H1 (cell line): ENCODE data around the gene MMAB. TPM values are rescaled to one million over a fixed set of nuclear protein-coding genes. Genes with fewer than 3 reads are reported as not detected.

Experiments
- CTCF ChIA-PET: fragments of 300-600 bp; sonication (Branson Sonifier 250); formaldehyde crosslinking; loops from one replicate; lab custom pipeline; 2021; ENCODE audit not compliant: partially characterized antibody; lab: Charles Lee
- POLR2A ChIA-PET: fragments of 300-600 bp; sonication (Branson Sonifier 250); formaldehyde crosslinking; loops from one replicate; lab custom pipeline; 2021; ENCODE audit warnings: inconsistent platforms; ENCODE audit not compliant: partially characterized antibody; lab: Charles Lee
- DNase-seq, 2 experiments: peaks; one replicate each; pipeline versions ENCODE4 v3.0.0 to v3.0.0-alpha.2; 2010 to 2022; ENCODE audit warnings: low spot score in 2 of 2, low read depth in 1 of 2, mixed read lengths in 1 of 2
- FAIRE-seq: peaks from 2 replicates; lab custom pipeline; 2011; peaks lifted over from hg19 to GRCh38; lab: Jason Lieb, UNC
- H2AFZ ChIP-seq: 2 replicates; pipeline ENCODE4 v1.8.1; 2012; ENCODE audit warnings: low read length, inconsistent platforms
- H2AK5ac ChIP-seq: 2 replicates; pipeline ENCODE4 v1.6.1; 2013; ENCODE audit warnings: low read depth, low read length
- H2BK120ac ChIP-seq: replicated peaks from 2 replicates; pipeline ENCODE3; 2013; ENCODE audit warnings: low read depth, low read length, inconsistent platforms
- H2BK12ac ChIP-seq: 2 replicates; pipeline ENCODE4 v1.6.1; 2013; ENCODE audit warnings: low read depth, low read length
- H2BK15ac ChIP-seq: 2 replicates; pipeline ENCODE4 v1.6.1; 2013; ENCODE audit warnings: low read length
- H2BK20ac ChIP-seq: 2 replicates; pipeline ENCODE4 v1.6.1; 2013; ENCODE audit warnings: low read length
- H2BK5ac ChIP-seq: 2 replicates; pipeline ENCODE4 v1.6.1; 2013; ENCODE audit warnings: low read depth, low read length
- H3K14ac ChIP-seq: 2 replicates; pipeline ENCODE4 v1.6.1; 2013; ENCODE audit warnings: inconsistent platforms; ENCODE audit not compliant: insufficient read length
- H3K18ac ChIP-seq: 2 replicates; pipeline ENCODE4 v1.6.1; 2013; ENCODE audit warnings: low read length; ENCODE audit errors: extremely low read depth
- H3K23ac ChIP-seq: 2 replicates; pipeline ENCODE4 v1.6.1; 2013; ENCODE audit warnings: inconsistent platforms; ENCODE audit not compliant: insufficient read length
- H3K23me2 ChIP-seq: 2 replicates; pipeline ENCODE4 v1.6.1; 2013; ENCODE audit warnings: low read depth, low read length
- H3K27ac ChIP-seq: 2 replicates; pipeline ENCODE4 v1.6.1; 2011; ENCODE audit warnings: low read depth, low read length, inconsistent platforms
- H3K27me3 ChIP-seq, 4 experiments: replicated peaks in 1 of 4; 1 replicate in 1 of 4; 2 replicates in 3 of 4; pipeline versions ENCODE4 v1.6.1 to v1.8.1; 2011 to 2013; ENCODE audit warnings: low read length in 3 of 4, mild to moderate bottlenecking in 3 of 4, inconsistent platforms in 2 of 4, mixed read lengths in 2 of 4, moderate library complexity in 1 of 4; ENCODE audit not compliant: control insufficient read depth in 3 of 4, insufficient read depth in 3 of 4; ENCODE audit errors: extremely low read depth in 1 of 4
- H3K36me3 ChIP-seq, 4 experiments: 2 replicates each; pipeline versions ENCODE4 v1.6.1 to v1.8.1; 2011 to 2013; ENCODE audit warnings: mild to moderate bottlenecking in 4 of 4, low read length in 3 of 4, moderate library complexity in 2 of 4, control low read depth in 1 of 4, inconsistent platforms in 1 of 4; ENCODE audit not compliant: insufficient read depth in 4 of 4, control insufficient read depth in 2 of 4
- H3K4ac ChIP-seq: replicated peaks from 2 replicates; pipeline ENCODE3; 2013; ENCODE audit warnings: low read length, low read depth, mixed read lengths, inconsistent platforms; ENCODE audit not compliant: insufficient read length
- H3K4me1 ChIP-seq, 4 experiments: replicated peaks in 1 of 4; 1 replicate in 1 of 4; 2 replicates in 3 of 4; pipeline versions ENCODE4 v1.6.1 to v1.8.1; 2011 to 2013; ENCODE audit warnings: low read length in 3 of 4, inconsistent platforms in 2 of 4, mixed read lengths in 1 of 4; ENCODE audit not compliant: insufficient read depth in 4 of 4, control insufficient read depth in 3 of 4
- H3K4me2 ChIP-seq, 2 experiments: 2 replicates each; pipeline versions ENCODE4 v1.6.1 to v1.8.1; 2011 to 2013; ENCODE audit warnings: low read depth in 2 of 2, low read length in 2 of 2, control low read depth in 1 of 2, inconsistent platforms in 1 of 2, mild to moderate bottlenecking in 1 of 2; ENCODE audit not compliant: insufficient read depth in 1 of 2
- H3K4me3 ChIP-seq, 4 experiments: fragments of 200-600, 300-600 bp in 1 of 4; sonication (generic), shearing (Covaris generic), sonication (Bioruptor Twin) in 1 of 4; 2 replicates each; pipeline versions ENCODE4 v1.5.1 to v1.8.1; 2011 to 2016; ENCODE audit warnings: low read length in 4 of 4, low read depth in 3 of 4, control low read depth in 2 of 4, inconsistent platforms in 2 of 4, mild to moderate bottlenecking in 2 of 4, mixed read lengths in 1 of 4, moderate library complexity in 1 of 4; ENCODE audit not compliant: insufficient read depth in 2 of 4; ENCODE audit errors: extremely low read depth in 1 of 4
- H3K56ac ChIP-seq: replicated peaks from 2 replicates; pipeline ENCODE3; 2013; ENCODE audit warnings: low read depth, mild to moderate bottlenecking, mixed read lengths, low read length, inconsistent platforms; ENCODE audit not compliant: insufficient read length
- H3K79me1 ChIP-seq: 2 replicates; pipeline ENCODE4 v1.6.1; 2013; ENCODE audit warnings: low read depth, low read length, control low read depth
- H3K79me2 ChIP-seq, 2 experiments: 2 replicates each; pipeline versions ENCODE4 v1.6.1 to v1.8.1; 2012 to 2013; ENCODE audit warnings: low read length in 2 of 2, mild to moderate bottlenecking in 2 of 2, inconsistent platforms in 1 of 2; ENCODE audit not compliant: insufficient read depth in 2 of 2, control insufficient read depth in 1 of 2
- H3K9ac ChIP-seq, 4 experiments: replicated peaks in 1 of 4; 1 replicate in 1 of 4; 2 replicates in 3 of 4; pipeline versions ENCODE4 v1.6.1 to v1.8.1; 2011 to 2013; ENCODE audit warnings: low read depth in 3 of 4, low read length in 3 of 4, control low read depth in 2 of 4, mild to moderate bottlenecking in 2 of 4, moderate library complexity in 2 of 4, inconsistent platforms in 1 of 4; ENCODE audit errors: extremely low read depth in 1 of 4
- H3K9me3 ChIP-seq, 2 experiments: 2 replicates each; pipeline versions ENCODE4 v1.6.1 to v1.8.1; 2012 to 2013; ENCODE audit warnings: mild to moderate bottlenecking in 2 of 2, moderate library complexity in 2 of 2, control low read depth in 1 of 2, inconsistent platforms in 1 of 2, low read depth in 1 of 2, low read length in 1 of 2, mixed read lengths in 1 of 2; ENCODE audit not compliant: insufficient read depth in 2 of 2
- H4K20me1 ChIP-seq, 2 experiments: replicated peaks in 1 of 2; 2 replicates each; pipeline versions ENCODE3 to v1.8.1; 2011 to 2013; ENCODE audit warnings: inconsistent platforms in 2 of 2, low read length in 2 of 2, mild to moderate bottlenecking in 1 of 2; ENCODE audit not compliant: insufficient read depth in 2 of 2, control insufficient read depth in 1 of 2
- H4K5ac ChIP-seq: 2 replicates; pipeline ENCODE4 v1.6.1; 2013; ENCODE audit warnings: low read length, low read depth, mixed read lengths, inconsistent platforms; ENCODE audit not compliant: insufficient read length
- H4K8ac ChIP-seq: 2 replicates; pipeline ENCODE4 v1.8.0; 2013; ENCODE audit warnings: mild to moderate bottlenecking, moderate library complexity, low read length, inconsistent platforms; ENCODE audit not compliant: insufficient read depth; ENCODE audit errors: extremely low read depth
- H4K91ac ChIP-seq: replicated peaks from 2 replicates; pipeline ENCODE3; 2013; ENCODE audit warnings: low read length, mixed read lengths, inconsistent platforms; ENCODE audit not compliant: insufficient read length
- ASH2L ChIP-seq: fragments of 200-600, 300-600 bp; sonication (generic); IDR thresholded peaks from one replicate; pipeline ENCODE4 v1.7.1; 2017; ENCODE audit warnings: low read length
- BRCA1 ChIP-seq: IDR thresholded peaks from 2 replicates; pipeline ENCODE4 v1.6.1; 2012; ENCODE audit warnings: low read depth, low read length, improper control_type of control experiment
- CREB1 ChIP-seq: IDR thresholded peaks from 2 replicates; pipeline ENCODE4 v1.6.1; 2012; ENCODE audit warnings: inconsistent platforms
- CTCF ChIP-seq, 3 experiments: IDR thresholded peaks; 1 replicate in 2 of 3; 2 replicates in 1 of 3; pipeline versions ENCODE4 v1.5.1 to v1.6.1; 2011; ENCODE audit warnings: low read length in 3 of 3, mild to moderate bottlenecking in 3 of 3, inconsistent platforms in 2 of 3, low read depth in 1 of 3, moderate library complexity in 1 of 3; ENCODE audit not compliant: insufficient read depth in 1 of 3; ENCODE audit errors: control extremely low read depth in 1 of 3
- MAFK ChIP-seq: IDR thresholded peaks from 2 replicates; pipeline ENCODE4 v1.6.1; 2012; ENCODE audit warnings: low read depth, mild to moderate bottlenecking, improper control_type of control experiment, low read length
- RBBP5 ChIP-seq: IDR thresholded peaks from 2 replicates; pipeline ENCODE4 v1.7.1; 2012; ENCODE audit warnings: low read depth, mild to moderate bottlenecking, inconsistent platforms, low read length, moderate library complexity, borderline replicate concordance
- SIN3A ChIP-seq, 2 experiments: IDR thresholded peaks in 1 of 2; conservative IDR thresholded peaks in 1 of 2; 2 replicates each; pipeline ENCODE4 v1.6.1; 2011 to 2012; ENCODE audit warnings: low read length in 2 of 2, improper control_type of control experiment in 1 of 2, low read depth in 1 of 2, mild to moderate bottlenecking in 1 of 2
- SP2 ChIP-seq: IDR thresholded peaks from 2 replicates; pipeline ENCODE4 v1.6.1; 2012; ENCODE audit warnings: mild to moderate bottlenecking, low read length, inconsistent platforms
- SUZ12 ChIP-seq: fragments of 200-600 bp; sonication (generic); IDR thresholded peaks from 2 replicates; pipeline ENCODE4 v1.6.1; 2012; ENCODE audit warnings: mild to moderate bottlenecking, inconsistent platforms, low read length, moderate library complexity, mixed read lengths
- TCF12 ChIP-seq: IDR thresholded peaks from 2 replicates; pipeline ENCODE4 v1.6.1; 2011; ENCODE audit warnings: low read depth, mild to moderate bottlenecking, low read length
- WGBS, 2 experiments: shearing (Covaris generic) in 1 of 2; methylation state at CpG; one replicate each; pipeline versions ENCODE4 v1.1.6 to v1.1.7; 2013 to 2015; ENCODE audit warnings: low lambda C conversion rate in 2 of 2, mixed read lengths in 2 of 2, inconsistent platforms in 1 of 2, low coverage in 1 of 2, missing lambda C conversion rate in 1 of 2; ENCODE audit not compliant: insufficient replicate concordance in 2 of 2, insufficient coverage in 1 of 2, insufficient read length in 1 of 2; ENCODE audit errors: extremely low coverage in 1 of 2, missing lambda C conversion rate in 1 of 2; 5-methylcytosine and 5-hydroxymethylcytosine counted together
- polyA plus RNA-seq, 7 experiments: library from polyadenylated mRNA; depleted of rRNA in 3 of 7; stranded (reverse) in 5 of 7; unstranded in 2 of 7; fragments of >200 nt in 5 of 7; fragments of 200-250 nt in 2 of 7; gene quantifications; 1 replicate in 5 of 7; 2 replicates in 1 of 7; 4 replicates in 1 of 7; pipeline versions ENCODE4 v1.2.1 to v1.2.3, GENCODE V29; 2011 to 2013; ENCODE audit warnings: missing spikeins in 2 of 7, mixed read lengths in 2 of 7
- total RNA-seq: library from RNA; stranded (reverse); fragmentation: NEBNext Ultra II Directional; extraction: Animal tissue kit (Norgen Biotek cat#: 25700); gene quantifications from 2 replicates; pipeline ENCODE4 v1.2.1, GENCODE V29; 2021

Gene MMAB
- total and polyA plus RNA-seq, 2 of the 8 experiments (the other 6 are each of a cell fraction or from before 2014, with no cell fraction given), result 12.9 to 18.5 TPM

GRCh38 chr12:109606320-109607028, 33.2 kb upstream of the MMAB start:
- H2BK20ac ChIP-seq, result no peak overlapping the region
- no peak overlapping the region for H2BK5ac ChIP-seq
- no peaks in the 10 kb centered on the region for H3K23me2 ChIP-seq
- no peak for FAIRE-seq
- no peak overlapping the region for H2AFZ ChIP-seq
- H3K18ac ChIP-seq, result no peak overlapping the region; the same call in 1 of the 2 replicates
- peak in 1 of 2 experiments; percentile 68 for DNase-seq
- ChIA-PET POLR2A (interaction anchor here (1.1 kb wide), 1 partner anchor 10 kb away, joined by 4 read pairs; no protein-coding TSS in a partner anchor), CTCF (interaction anchor here (0.6 to 5.7 kb wide), 8 partner anchors 9 to 191 kb away, joined by 3 to 37 read pairs (median 3); no protein-coding TSS in a partner anchor)
- H3K56ac ChIP-seq, result no peak overlapping the region
- no peaks in the 10 kb centered on the region for H4K20me1 ChIP-seq
- no peak overlapping the region for H2BK120ac ChIP-seq
- H3K4me3 ChIP-seq, result peak overlapping the region in 1 of 4 experiments; percentile 20; a peak in 1 of 8 replicates
- 45% methylated on average over 23 of the region's 30 CpGs; no CpG with 5 or more reads in 1 of the 2 experiments for WGBS, 2 experiments
- H2BK12ac ChIP-seq, result no peak overlapping the region
- no peaks in the 10 kb centered on the region for H3K9me3 ChIP-seq
- no peak overlapping the region for H3K27ac ChIP-seq
- H3K27me3 ChIP-seq, result 0 out of 7 replicates have a peak, but pooled peaks cover 0 to 2% (median 0%) of the 10 kb centered on the region in 4 experiments
- H4K5ac ChIP-seq, result no peak overlapping the region
- no peaks in the 10 kb centered on the region for H3K79me2 ChIP-seq
- H4K8ac ChIP-seq, result no peak overlapping the region
- peaks cover 0 to 4% (median 1%) of the 10 kb centered on the region in 4 experiments; a peak in 5 of 7 replicates for H3K4me1 ChIP-seq
- no peaks in the 10 kb centered on the region for H3K79me1 ChIP-seq
- H3K9ac ChIP-seq, result no peak overlapping the region
- peak overlapping the region; percentile 54 for H3K4ac ChIP-seq
- H3K36me3 ChIP-seq, result no peaks in the 10 kb centered on the region
- no peak overlapping the region for H4K91ac ChIP-seq
- peak overlapping the region; percentile 11 to 47; a peak in 3 of 4 replicates for H3K4me2 ChIP-seq
- no peak overlapping the region for H2AK5ac ChIP-seq
- no peak overlapping the region for H2BK15ac ChIP-seq
- no peak overlapping the region for H3K14ac ChIP-seq
- H3K23ac ChIP-seq, result no peak overlapping the region
- TF ChIP-seq SIN3A (conservative IDR thresholded peaks at IDR 0.05 in 1 of 2, IDR thresholded peaks at IDR 0.05 in 1 of 2; ENCODE audit: low read depth in 1 of 2, low read length in 2 of 2) (no peak), CTCF (IDR thresholded peaks at IDR 0.05; ENCODE audit: control extremely low read depth in 1 of 3, insufficient read depth in 1 of 3, low read depth in 1 of 3, low read length in 3 of 3) (no peak), BRCA1 (no peak), ASH2L (no peak), RBBP5 (no peak), SP2 (no peak), TCF12 (0 out of 2 replicates have a peak, but pooled peaks have one; percentile 26), SUZ12 (no peak), CREB1 (no peak), MAFK (no peak)
